Loucy (cell line): ENCODE results near the gene KCNS1.

Source experiments
- H2AFZ ChIP-seq: fragments of 200-600 bp; sonication (generic); 2 replicates; pipeline ENCODE4 v1.6.0; 2016; ENCODE audit warnings: antibody characterized with exemption, mild to moderate bottlenecking, low read length, moderate library complexity
- H3F3A ChIP-seq: fragments of 200-600 bp; 2 replicates; pipeline ENCODE4 v1.6.0; 2016; ENCODE audit warnings: antibody characterized with exemption, low read depth, mild to moderate bottlenecking
- H3K27me3 ChIP-seq: fragments of 200-600 bp; sonication (generic); 2 replicates; pipeline ENCODE4 v1.6.1; 2014; ENCODE audit warnings: low read length, mild to moderate bottlenecking; ENCODE audit not compliant: insufficient read depth, poor library complexity, severe bottlenecking
- H3K36me3 ChIP-seq: fragments of 200-600 bp; sonication (generic); 2 replicates; pipeline ENCODE4 v1.6.1; 2016; ENCODE audit warnings: low read length; ENCODE audit not compliant: insufficient read depth
- H3K4me1 ChIP-seq: fragments of 200-600 bp; sonication (generic); 2 replicates; pipeline ENCODE4 v1.5.1; 2014; ENCODE audit warnings: low read length, mild to moderate bottlenecking; ENCODE audit not compliant: insufficient read depth, poor library complexity, severe bottlenecking
- H3K4me2 ChIP-seq: fragments of 200-600 bp; sonication (generic); 2 replicates; pipeline ENCODE4 v1.6.0; 2014; ENCODE audit warnings: antibody characterized with exemption, low read length, low read depth, mild to moderate bottlenecking; ENCODE audit not compliant: poor library complexity, severe bottlenecking
- H3K4me3 ChIP-seq: fragments of 200-600 bp; sonication (generic); 2 replicates; pipeline ENCODE4 v1.5.1; 2014; ENCODE audit warnings: low read length, mild to moderate bottlenecking, mixed read lengths; ENCODE audit not compliant: poor library complexity, severe bottlenecking
- H3K79me2 ChIP-seq: fragments of 200-600 bp; sonication (generic); 2 replicates; pipeline ENCODE4 v1.6.1; 2014; ENCODE audit warnings: low read length; ENCODE audit not compliant: insufficient read depth
- H3K9ac ChIP-seq: fragments of 200-600 bp; sonication (generic); 2 replicates; pipeline ENCODE4 v1.6.0; 2014; ENCODE audit warnings: mild to moderate bottlenecking, low read depth, low read length, moderate library complexity; ENCODE audit not compliant: poor library complexity, severe bottlenecking
- H3K9me2 ChIP-seq: fragments of 200-600 bp; sonication (generic); replicated peaks from 2 replicates; pipeline ENCODE4 v1.6.1; 2016; ENCODE audit warnings: low read depth, low read length, mixed read lengths
- H3K9me3 ChIP-seq: fragments of 200-600 bp; sonication (generic); 2 replicates; pipeline ENCODE4 v1.6.1; 2014; ENCODE audit warnings: mild to moderate bottlenecking, antibody characterized with exemption, low read length, low read depth; ENCODE audit not compliant: insufficient read depth
- H4K20me1 ChIP-seq: fragments of 200-600 bp; sonication (generic); 2 replicates; pipeline ENCODE4 v1.6.0; 2014; ENCODE audit warnings: antibody characterized with exemption, low read length, mild to moderate bottlenecking; ENCODE audit not compliant: insufficient read depth, poor library complexity, severe bottlenecking
- EZH2phosphoT487 ChIP-seq: fragments of 200-600 bp; IDR thresholded peaks from 2 replicates; pipeline ENCODE4 v1.6.1; 2018; ENCODE audit warnings: antibody characterized with exemption, mild to moderate bottlenecking, moderate library complexity, borderline replicate concordance
- TF ChIP-seq, protein P1 (sequence below): fragments of 200-600 bp; sonication (generic); conservative IDR thresholded peaks from 2 replicates; pipeline ENCODE4 v1.5.1; 2014; ENCODE audit warnings: mild to moderate bottlenecking, antibody characterized with exemption, low read length

KCNS1 gene

DNA sequence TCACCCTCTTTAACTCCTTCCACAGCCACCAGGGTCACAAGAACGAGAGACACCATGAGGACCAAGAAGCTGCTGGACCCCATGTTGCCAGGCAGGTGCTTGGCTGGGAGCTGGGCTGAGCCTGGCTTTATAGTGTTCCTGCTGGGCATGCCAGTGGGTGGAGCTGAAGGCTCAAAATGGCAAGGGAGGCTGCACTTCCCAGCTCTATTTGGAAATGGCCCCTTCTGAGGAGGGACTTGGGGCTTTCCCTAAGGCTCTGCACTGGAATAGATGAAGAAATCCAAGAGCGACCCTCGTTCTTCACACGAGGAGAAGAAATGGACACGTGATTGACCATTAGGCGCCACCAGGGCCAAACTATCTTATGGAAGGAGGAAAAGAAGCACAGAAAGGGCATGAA, 23.4 kb upstream of the KCNS1 start, which contains the start of gene WFDC12:
WFDC12 (minus strand) TSS at position 101 of the 400 bp plus-strand sequence; CDS start at position 83, 18 bp downstream.
- H3K4me1 ChIP-seq: no peaks in the 10 kb centered on the region

DNA sequence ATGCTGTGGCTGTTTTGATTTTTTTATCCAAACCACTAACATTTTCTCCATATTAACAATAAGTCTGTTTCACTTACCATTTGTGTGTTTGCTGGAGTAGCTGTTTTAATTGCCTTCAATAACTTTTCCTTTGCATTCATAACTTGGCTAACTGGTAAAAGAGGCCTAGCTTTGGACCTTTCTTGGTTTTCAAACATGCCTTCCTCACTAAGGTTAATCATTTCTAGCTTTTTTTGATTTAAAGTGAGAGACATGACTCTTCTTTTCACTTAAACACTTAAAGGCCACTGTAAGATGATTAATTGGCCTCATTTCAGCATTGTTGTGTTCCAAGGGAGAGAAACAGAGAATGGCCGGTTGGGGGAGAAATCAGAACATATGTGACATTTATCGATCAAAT, 20.5 kb upstream of the KCNS1 start:
- Histone ChIP-seq H3K4me3 (no peak overlapping the region), H3K27me3 (no peaks in the 10 kb centered on the region), H3K36me3 (no peaks in the 10 kb centered on the region), H2AFZ (no peak overlapping the region), H3K9ac (no peak overlapping the region), H3K9me3 (no peaks in the 10 kb centered on the region), H3K79me2 (no peaks in the 10 kb centered on the region), H3K4me2 (no peak overlapping the region), H3K9me2 (no peaks in the 10 kb centered on the region), H3F3A (no peaks in the 10 kb centered on the region), H3K4me1 (no peaks in the 10 kb centered on the region), H4K20me1 (no peaks in the 10 kb centered on the region)
- TF ChIP-seq EZH2phosphoT487: no peak
- TF ChIP-seq, protein P1, sequence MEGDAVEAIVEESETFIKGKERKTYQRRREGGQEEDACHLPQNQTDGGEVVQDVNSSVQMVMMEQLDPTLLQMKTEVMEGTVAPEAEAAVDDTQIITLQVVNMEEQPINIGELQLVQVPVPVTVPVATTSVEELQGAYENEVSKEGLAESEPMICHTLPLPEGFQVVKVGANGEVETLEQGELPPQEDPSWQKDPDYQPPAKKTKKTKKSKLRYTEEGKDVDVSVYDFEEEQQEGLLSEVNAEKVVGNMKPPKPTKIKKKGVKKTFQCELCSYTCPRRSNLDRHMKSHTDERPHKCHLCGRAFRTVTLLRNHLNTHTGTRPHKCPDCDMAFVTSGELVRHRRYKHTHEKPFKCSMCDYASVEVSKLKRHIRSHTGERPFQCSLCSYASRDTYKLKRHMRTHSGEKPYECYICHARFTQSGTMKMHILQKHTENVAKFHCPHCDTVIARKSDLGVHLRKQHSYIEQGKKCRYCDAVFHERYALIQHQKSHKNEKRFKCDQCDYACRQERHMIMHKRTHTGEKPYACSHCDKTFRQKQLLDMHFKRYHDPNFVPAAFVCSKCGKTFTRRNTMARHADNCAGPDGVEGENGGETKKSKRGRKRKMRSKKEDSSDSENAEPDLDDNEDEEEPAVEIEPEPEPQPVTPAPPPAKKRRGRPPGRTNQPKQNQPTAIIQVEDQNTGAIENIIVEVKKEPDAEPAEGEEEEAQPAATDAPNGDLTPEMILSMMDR: no peak

More for the DNA sequence above, 23.4 kb upstream of the KCNS1 start, which contains the start of gene WFDC12:
- H3K4me2 ChIP-seq: no peak within 1 kb of the TSS
- TF ChIP-seq, protein P1: no peak
- no peak for TF ChIP-seq EZH2phosphoT487
- H4K20me1 ChIP-seq: no peaks in the 10 kb centered on the region
- H3K27me3 ChIP-seq: no peaks in the 10 kb centered on the region
- no peaks in the 10 kb centered on the region for H3F3A ChIP-seq
- H3K9me2 ChIP-seq: no peaks in the 10 kb centered on the region
- no peaks in the 10 kb centered on the region for H3K36me3 ChIP-seq
- H3K9ac ChIP-seq: no peak within 1 kb of the TSS
- H3K4me3 ChIP-seq: no peak within 1 kb of the TSS
- no peaks in the 10 kb centered on the region for H3K9me3 ChIP-seq
- H3K79me2 ChIP-seq: no peaks in the 10 kb centered on the region
- H2AFZ ChIP-seq: no peak within 1 kb of the TSS

GRCh38 chr20:45119556-45120266, 18.8 kb upstream of the KCNS1 start:
- no peak overlapping the region for H3K4me2 ChIP-seq
- no peaks in the 10 kb centered on the region for H3K9me3 ChIP-seq
- H3K36me3 ChIP-seq: no peaks in the 10 kb centered on the region
- TF ChIP-seq EZH2phosphoT487: no peak
- TF ChIP-seq, protein P1: no peak
- no peaks in the 10 kb centered on the region for H3K79me2 ChIP-seq
- no peak overlapping the region for H2AFZ ChIP-seq
- no peak overlapping the region for H3K9ac ChIP-seq
- H3K9me2 ChIP-seq: no peaks in the 10 kb centered on the region
- no peak overlapping the region for H3K4me3 ChIP-seq
- H3K4me1 ChIP-seq: no peaks in the 10 kb centered on the region
- no peaks in the 10 kb centered on the region for H3F3A ChIP-seq
- H3K27me3 ChIP-seq: no peaks in the 10 kb centered on the region
- H4K20me1 ChIP-seq: no peaks in the 10 kb centered on the region
